Hepatocyte (in vitro differentiated cells): Measurements from ENCODE around the gene FHOD3.

ENCODE experiments used
- CTCF ChIP-seq: fragments of 200-600 bp; sonication (generic); IDR thresholded peaks from 2 replicates; pipeline ENCODE4 v1.5.1; 2016; ENCODE audit warnings: antibody characterized with exemption, mild to moderate bottlenecking; ENCODE audit not compliant: poor library complexity
- EZH2 ChIP-seq: fragments of 200-600 bp; sonication (generic); IDR thresholded peaks from 2 replicates; pipeline ENCODE4 v1.6.1; 2016; ENCODE audit warnings: antibody characterized with exemption, mild to moderate bottlenecking, borderline replicate concordance
- EZH2phosphoT487 ChIP-seq: fragments of 200-600 bp; sonication (generic); IDR thresholded peaks from one replicate; pipeline ENCODE4 v1.6.1; 2018; ENCODE audit warnings: antibody characterized with exemption, mild to moderate bottlenecking, low read depth, moderate library complexity; ENCODE audit not compliant: unreplicated experiment, severe bottlenecking

DNA sequence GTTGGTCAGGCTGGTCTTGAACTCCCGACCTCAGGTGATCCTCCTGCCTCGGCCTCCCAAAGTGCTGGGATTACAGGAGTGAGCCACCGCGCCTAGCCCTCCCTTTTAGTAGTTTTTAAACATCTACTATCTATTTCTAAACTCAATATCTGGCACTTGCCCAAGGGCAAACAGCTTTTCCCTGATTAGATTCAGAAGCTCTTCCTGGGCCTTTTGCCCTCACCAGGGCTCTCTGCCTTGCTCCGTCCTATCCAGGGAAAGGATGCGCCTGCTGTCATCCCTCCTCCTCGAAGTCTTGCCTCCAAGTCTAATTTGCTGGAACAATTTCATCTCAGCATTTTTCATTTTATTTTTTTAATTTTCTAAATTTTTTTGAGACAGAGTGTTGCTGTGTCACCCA is 41.4 kb upstream of the FHOD3 start:
- no peak for TF ChIP-seq CTCF
- TF ChIP-seq EZH2: no peak
- TF ChIP-seq EZH2phosphoT487: no peak
